Choroid plexus epithelial cell (primary cell): ENCODE results near the gene AP4E1.

ENCODE experiments used
- DNase-seq: peaks from one replicate; pipeline ENCODE4 v3.0.0-alpha.2; 2010; ENCODE audit warnings: low read depth
- H3K4me3 ChIP-seq: 2 replicates; pipeline ENCODE4 v1.5.1; 2011; ENCODE audit warnings: low read depth, mild to moderate bottlenecking, control low read depth, low read length, moderate library complexity
- TF ChIP-seq, protein P1 (sequence below): conservative IDR thresholded peaks from 2 replicates; pipeline ENCODE4 v1.5.1; 2011; ENCODE audit warnings: low read depth, mild to moderate bottlenecking, control low read depth, inconsistent platforms, low read length, moderate library complexity

Gene AP4E1

GRCh38 chr15:50968353-50968752 lies 59.9 kb downstream of the AP4E1 start:
- H3K4me3 ChIP-seq: no peak overlapping the region
- TF ChIP-seq, protein P1, sequence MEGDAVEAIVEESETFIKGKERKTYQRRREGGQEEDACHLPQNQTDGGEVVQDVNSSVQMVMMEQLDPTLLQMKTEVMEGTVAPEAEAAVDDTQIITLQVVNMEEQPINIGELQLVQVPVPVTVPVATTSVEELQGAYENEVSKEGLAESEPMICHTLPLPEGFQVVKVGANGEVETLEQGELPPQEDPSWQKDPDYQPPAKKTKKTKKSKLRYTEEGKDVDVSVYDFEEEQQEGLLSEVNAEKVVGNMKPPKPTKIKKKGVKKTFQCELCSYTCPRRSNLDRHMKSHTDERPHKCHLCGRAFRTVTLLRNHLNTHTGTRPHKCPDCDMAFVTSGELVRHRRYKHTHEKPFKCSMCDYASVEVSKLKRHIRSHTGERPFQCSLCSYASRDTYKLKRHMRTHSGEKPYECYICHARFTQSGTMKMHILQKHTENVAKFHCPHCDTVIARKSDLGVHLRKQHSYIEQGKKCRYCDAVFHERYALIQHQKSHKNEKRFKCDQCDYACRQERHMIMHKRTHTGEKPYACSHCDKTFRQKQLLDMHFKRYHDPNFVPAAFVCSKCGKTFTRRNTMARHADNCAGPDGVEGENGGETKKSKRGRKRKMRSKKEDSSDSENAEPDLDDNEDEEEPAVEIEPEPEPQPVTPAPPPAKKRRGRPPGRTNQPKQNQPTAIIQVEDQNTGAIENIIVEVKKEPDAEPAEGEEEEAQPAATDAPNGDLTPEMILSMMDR: no peak
- peak; percentile 12 for DNase-seq

GRCh38 chr15:50970524-50970923 lies 62.0 kb downstream of the AP4E1 start:
- DNase-seq: no peak
- TF ChIP-seq, protein P1: no peak
- no peak overlapping the region for H3K4me3 ChIP-seq

DNA sequence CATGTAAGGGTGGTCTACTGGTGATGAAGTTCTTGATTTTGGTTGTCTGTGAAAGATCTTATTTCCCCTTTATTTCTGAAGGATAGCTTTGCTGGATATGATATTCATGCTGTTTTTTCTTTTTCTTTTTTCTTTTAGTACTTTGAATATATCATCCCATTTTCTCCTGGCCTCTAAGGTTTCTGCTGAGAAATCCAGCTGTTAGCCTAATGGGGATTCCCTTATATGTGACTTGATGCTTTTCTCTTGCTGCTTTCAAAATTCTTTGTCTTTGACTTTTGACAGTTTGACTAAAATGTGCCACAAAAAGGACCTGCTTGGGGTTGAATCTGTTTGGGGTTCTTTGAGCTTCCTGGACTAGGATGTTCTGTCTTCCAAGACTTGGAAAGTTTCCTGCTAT lies 62.6 kb downstream of the AP4E1 start:
- DNase-seq: no peak
- TF ChIP-seq, protein P1: no peak

GRCh38 chr15:50971542-50971941 lies 63.1 kb downstream of the AP4E1 start:
- TF ChIP-seq, protein P1: no peak
- DNase-seq: no peak
- H3K4me3 ChIP-seq: no peak overlapping the region

More for the DNA sequence above, 62.6 kb downstream of the AP4E1 start:
- H3K4me3 ChIP-seq: no peak overlapping the region

DNA sequence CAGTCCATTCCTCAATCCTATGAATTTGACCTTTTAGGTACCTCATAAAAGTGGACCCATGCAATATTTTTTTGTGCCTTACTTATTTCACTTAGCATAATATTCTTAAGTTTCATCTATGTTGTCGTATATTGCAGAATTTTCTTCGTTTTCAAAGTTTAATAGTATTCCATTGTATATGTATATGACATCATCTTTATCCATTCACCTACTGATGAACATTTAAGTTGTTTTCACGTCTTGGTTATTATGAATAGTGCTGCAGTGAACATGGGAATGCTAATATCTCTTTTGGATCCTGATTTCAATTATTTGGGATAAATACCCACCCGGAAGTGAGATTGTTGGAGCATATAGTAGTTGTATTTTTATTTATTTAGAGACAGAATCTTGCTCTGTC lies 65.1 kb downstream of the AP4E1 start:
- TF ChIP-seq, protein P1: no peak
- no peak for DNase-seq
- H3K4me3 ChIP-seq: no peak overlapping the region

DNA sequence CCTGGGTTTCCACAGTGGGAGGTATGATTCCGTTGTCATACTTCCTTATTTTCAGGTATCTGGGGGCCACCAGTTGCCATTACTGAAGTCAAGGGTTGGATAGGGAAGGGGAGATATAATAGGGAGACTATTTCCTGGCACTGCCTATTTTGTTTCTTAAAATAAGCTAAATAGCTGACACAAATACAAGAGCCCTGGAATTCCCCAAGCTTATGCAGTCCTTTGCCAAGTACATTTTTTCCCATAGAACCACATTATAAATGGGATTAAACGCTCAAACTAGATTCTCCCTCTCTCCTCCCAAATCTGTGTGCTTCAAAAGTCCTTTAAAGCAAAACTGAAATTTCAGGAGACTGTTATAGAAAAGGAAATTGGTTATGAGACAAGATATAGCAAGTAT lies 68.7 kb downstream of the AP4E1 start:
- TF ChIP-seq, protein P1: no peak
- peak; percentile 44 for DNase-seq
- H3K4me3 ChIP-seq: no peak overlapping the region

DNA sequence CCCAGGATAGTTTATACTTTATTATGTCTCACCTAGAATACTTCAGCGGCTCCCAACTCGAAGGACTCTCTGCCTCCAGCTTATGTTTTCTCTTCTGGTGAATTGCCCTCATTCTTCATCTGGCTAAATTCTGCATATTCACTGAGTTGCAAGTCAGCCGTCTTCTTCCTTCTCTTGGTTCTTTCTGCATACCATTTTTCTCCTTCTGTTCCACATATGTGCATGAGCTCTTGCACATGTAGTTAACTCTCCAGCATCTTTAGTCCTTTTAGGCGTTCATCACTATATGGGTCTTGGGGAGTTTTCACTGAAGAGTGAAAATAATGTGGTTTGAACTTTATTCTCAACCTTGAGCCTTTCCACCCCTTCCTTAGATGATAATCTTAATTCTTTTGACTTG lies 70.1 kb downstream of the AP4E1 start:
- no peak for DNase-seq
- H3K4me3 ChIP-seq: no peak overlapping the region
- TF ChIP-seq, protein P1: no peak
